ENCODE data around the gene TM9SF2. TPM values are rescaled to one million over a fixed set of nuclear protein-coding genes. Genes with fewer than 3 reads are reported as not detected.

Gene TM9SF2
- total and polyA plus RNA-seq, 9 of the 15 experiments (the other 6 are each of a cell fraction or from before 2014, with no cell fraction given), result 23.3 to 83.2 (median 55.1) TPM

- ATAC-seq, result no peak
- no peaks in the 10 kb centered on the region for H4K20me1 ChIP-seq (replicated peaks; ENCODE audit: control insufficient read depth, insufficient read depth, low read length)
- intact Hi-C loops (cut with micrococcal nuclease), result no loop called here
Measured at GRCh38 chr13:99467764-99468163, 33.5 kb upstream of the TM9SF2 start.

GRCh38 chr13:99469041-99469440 is 32.2 kb upstream of the TM9SF2 start:
- in situ Hi-C loops (cut with MboI) (no loop called here), intact Hi-C loops (cut with micrococcal nuclease) (no loop called here)
- Histone ChIP-seq H3K4me3 (no peak overlapping the region), H3K36me3 (ENCODE audit: control insufficient read depth, insufficient read depth, low read length) (no peaks in the 10 kb centered on the region), H3K79me2 (ENCODE audit: control insufficient read depth, insufficient read depth, low read length) (no peaks in the 10 kb centered on the region), H3K27me3 (ENCODE audit: control insufficient read depth in 2 of 2, insufficient read depth in 2 of 2, low read length in 2 of 2) (no peaks in the 10 kb centered on the region), H3K4me1 (replicated peaks in 1 of 2; ENCODE audit: control insufficient read depth in 2 of 2, insufficient read depth in 2 of 2, low read length in 2 of 2) (no peaks in the 10 kb centered on the region; a peak in 1 of 5 replicates), H3K9me3 (replicated peaks; ENCODE audit: control insufficient read depth, insufficient read depth, low read depth, low read length) (no peaks in the 10 kb centered on the region), H3K27ac (ENCODE audit: extremely low read depth, low read depth, low read length) (no peak overlapping the region), H3K9me1 (ENCODE audit: control insufficient read depth, insufficient read depth, low read length) (no peaks in the 10 kb centered on the region), H2AFZ (ENCODE audit: low read depth, low read length) (no peak overlapping the region), H4K20me1 (replicated peaks; ENCODE audit: control insufficient read depth, insufficient read depth, low read length) (no peaks in the 10 kb centered on the region), H3K9ac (ENCODE audit: insufficient read depth in 1 of 2, low read depth in 2 of 2, low read length in 2 of 2) (no peak overlapping the region), H3K4me2 (ENCODE audit: insufficient read depth, low read length) (no peak overlapping the region)
- BruUV-seq (replicated peaks), result no TSS peak
- DNase-seq (ENCODE audit: extremely low read depth in 1 of 4, low spot score in 3 of 4) (peak in 1 of 4 experiments; percentile 12), ATAC-seq (peak; percentile 82), FAIRE-seq (no peak)
- WGBS (ENCODE audit: insufficient coverage, low coverage, missing lambda C conversion rate), result 0% methylated on average over 1 of the region's 2 CpGs
- ChIA-PET POLR2A (no interaction called here), CTCF (ENCODE audit: low intra/inter-chr PET ratio) (no interaction called here)
- no peak for TF ChIP-seq SOX6 (IDR thresholded peaks at IDR 0.05)
- no peak for TF ChIP-seq MCM5 (IDR thresholded peaks at IDR 0.05; ENCODE audit: low read depth)
- TF ChIP-seq ADNP (tag; IDR thresholded peaks at IDR 0.05), result no peak
- no peak for TF ChIP-seq PYGO2 (tag; IDR thresholded peaks at IDR 0.05)
- TF ChIP-seq POLR2G (IDR thresholded peaks at IDR 0.05; ENCODE audit: low read depth, low read length), result no peak
- peak; percentile 87 for TF ChIP-seq MEIS2 (IDR thresholded peaks at IDR 0.05; ENCODE audit: partially characterized antibody)
- TF ChIP-seq PML (IDR thresholded peaks at IDR 0.05; ENCODE audit: low read length), result no peak
- TF ChIP-seq MAFG (tag; conservative IDR thresholded peaks at IDR 0.05), result peak; percentile 89
- TF ChIP-seq, protein P1, sequence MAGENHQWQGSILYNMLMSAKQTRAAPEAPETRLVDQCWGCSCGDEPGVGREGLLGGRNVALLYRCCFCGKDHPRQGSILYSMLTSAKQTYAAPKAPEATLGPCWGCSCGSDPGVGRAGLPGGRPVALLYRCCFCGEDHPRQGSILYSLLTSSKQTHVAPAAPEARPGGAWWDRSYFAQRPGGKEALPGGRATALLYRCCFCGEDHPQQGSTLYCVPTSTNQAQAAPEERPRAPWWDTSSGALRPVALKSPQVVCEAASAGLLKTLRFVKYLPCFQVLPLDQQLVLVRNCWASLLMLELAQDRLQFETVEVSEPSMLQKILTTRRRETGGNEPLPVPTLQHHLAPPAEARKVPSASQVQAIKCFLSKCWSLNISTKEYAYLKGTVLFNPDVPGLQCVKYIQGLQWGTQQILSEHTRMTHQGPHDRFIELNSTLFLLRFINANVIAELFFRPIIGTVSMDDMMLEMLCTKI (IDR thresholded peaks at IDR 0.05; ENCODE audit: partially characterized antibody), result no peak
- no peak for TF ChIP-seq ZNF778 (CRISPR knock-in tag; IDR thresholded peaks at IDR 0.05)
- TF ChIP-seq MEF2A (IDR thresholded peaks at IDR 0.05; ENCODE audit: control insufficient read depth, low read depth, low read length), result no peak
- peak; percentile 66; the same call in 1 of the 2 replicates for TF ChIP-seq C11orf30 (IDR thresholded peaks at IDR 0.05; ENCODE audit: low read depth)

More at GRCh38 chr13:99467764-99468163, 33.5 kb upstream of the TM9SF2 start:
- POLR2A ChIA-PET, result no interaction called here
- FAIRE-seq (no peak), DNase-seq (ENCODE audit: extremely low read depth in 1 of 4, low spot score in 3 of 4) (no peak)
- no peak overlapping the region for H3K4me3 ChIP-seq
- no peaks in the 10 kb centered on the region for H3K9me1 ChIP-seq (ENCODE audit: control insufficient read depth, insufficient read depth, low read length)
- in situ Hi-C loops (cut with MboI), result no loop called here
- no peak overlapping the region for H2AFZ ChIP-seq (ENCODE audit: low read depth, low read length)
- no peaks in the 10 kb centered on the region for H3K79me2 ChIP-seq (ENCODE audit: control insufficient read depth, insufficient read depth, low read length)
- no peaks in the 10 kb centered on the region for H3K36me3 ChIP-seq (ENCODE audit: control insufficient read depth, insufficient read depth, low read length)
- CTCF ChIA-PET (ENCODE audit: low intra/inter-chr PET ratio), result no interaction called here
- H3K9ac ChIP-seq (ENCODE audit: insufficient read depth in 1 of 2, low read depth in 2 of 2, low read length in 2 of 2), result no peak overlapping the region
- H3K4me1 ChIP-seq (replicated peaks in 1 of 2; ENCODE audit: control insufficient read depth in 2 of 2, insufficient read depth in 2 of 2, low read length in 2 of 2), result no peaks in the 10 kb centered on the region; a peak in 1 of 5 replicates
- WGBS (ENCODE audit: insufficient coverage, low coverage, missing lambda C conversion rate), result 27% methylated on average over 4 of the region's 4 CpGs
- H3K4me2 ChIP-seq (ENCODE audit: insufficient read depth, low read length), result no peak overlapping the region
- H3K27ac ChIP-seq (ENCODE audit: extremely low read depth, low read depth, low read length), result no peak overlapping the region
- H3K27me3 ChIP-seq (ENCODE audit: control insufficient read depth in 2 of 2, insufficient read depth in 2 of 2, low read length in 2 of 2), result no peaks in the 10 kb centered on the region
- H3K9me3 ChIP-seq (replicated peaks; ENCODE audit: control insufficient read depth, insufficient read depth, low read depth, low read length), result no peaks in the 10 kb centered on the region
- no TSS peak for BruUV-seq (replicated peaks)
- TF ChIP-seq PYGO2 (tag; IDR thresholded peaks at IDR 0.05), result no peak
- no peak for TF ChIP-seq RBM39 (optimal IDR thresholded peaks at IDR 0.05; ENCODE audit: low read depth, low read length)
- no peak for TF ChIP-seq ARNT (IDR thresholded peaks at IDR 0.05)
- TF ChIP-seq NELFE (IDR thresholded peaks at IDR 0.05; ENCODE audit: insufficient read depth, insufficient read length), result no peak
- no peak for TF ChIP-seq MAFG (tag; conservative IDR thresholded peaks at IDR 0.05)
- TF ChIP-seq ARID1B (IDR thresholded peaks at IDR 0.05), result no peak
